ENCODE data around the gene FGD2.

DNA sequence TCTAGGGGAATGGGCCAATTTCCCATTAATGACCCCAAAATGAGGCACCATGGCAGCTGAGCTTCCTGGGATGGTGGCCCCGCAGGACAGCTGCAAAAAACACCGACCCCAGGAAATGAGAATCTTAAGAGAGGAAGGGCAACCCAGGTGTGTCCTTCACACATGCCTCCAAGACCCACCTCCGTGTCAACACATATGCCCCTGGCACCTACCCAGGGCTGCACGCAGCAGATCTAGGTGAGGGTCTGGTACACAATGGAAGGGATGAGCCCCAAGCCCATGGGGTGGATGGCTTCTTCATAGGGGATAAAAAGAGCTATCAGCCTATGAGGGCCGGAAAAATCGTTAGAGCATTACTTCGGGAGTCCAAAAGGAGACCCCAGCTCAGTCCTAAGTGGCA lies 28.9 kb upstream of the FGD2 start:
- TF ChIP-seq EZH2 (IDR thresholded peaks at IDR 0.05) (no peak), POLR2AphosphoS5 (IDR thresholded peaks at IDR 0.05; ENCODE audit: borderline replicate concordance, low read depth, low read length) (no peak), FOXP2 (optimal IDR thresholded peaks at IDR 0.05; ENCODE audit: control extremely low read depth, extremely low read length, insufficient read depth) (no peak)

Measured in SK-N-MC (cell line).